ENCODE measurements around the gene FNIP2. TPM values are rescaled to one million over a fixed set of nuclear protein-coding genes. Genes with fewer than 3 reads are reported as not detected.
"Not testable (repeated sequence)": the region's sequence is repeated elsewhere in the genome, so short reads cannot be mapped to it uniquely, and the experiment has no call there.

Gene FNIP2
- total RNA-seq, 2 donors from 2014 or later = 31.1 to 39.8 TPM

DNA sequence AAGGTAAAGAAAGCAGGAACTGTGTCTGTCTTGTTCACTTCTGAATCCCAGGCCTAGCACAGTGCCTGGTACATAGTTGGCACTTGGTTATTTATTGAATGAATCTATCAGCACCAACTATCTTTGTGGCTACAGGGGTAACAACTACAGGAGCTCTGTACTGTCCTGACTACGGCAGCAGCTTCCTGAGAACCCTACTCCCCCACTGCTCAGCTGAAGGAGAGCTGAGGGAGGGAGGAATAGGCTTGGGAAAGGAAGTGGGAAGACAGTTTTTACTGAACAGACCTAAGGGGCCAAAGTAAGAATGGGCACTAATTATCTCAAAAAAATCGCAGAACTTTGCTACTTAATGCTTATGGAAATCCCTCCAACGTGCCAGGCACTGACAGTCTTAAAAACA is 178.0 kb downstream of the FNIP2 start:
- no peaks in the 10 kb centered on the region for H3K36me3 ChIP-seq
- no peak for DNase-seq (ENCODE audit: low spot score)
- WGBS = 92% methylated on average over 3 of the region's 3 CpGs
- no peak for TF ChIP-seq POLR2AphosphoS5 (IDR thresholded peaks at IDR 0.05)
- TF ChIP-seq, protein P1, sequence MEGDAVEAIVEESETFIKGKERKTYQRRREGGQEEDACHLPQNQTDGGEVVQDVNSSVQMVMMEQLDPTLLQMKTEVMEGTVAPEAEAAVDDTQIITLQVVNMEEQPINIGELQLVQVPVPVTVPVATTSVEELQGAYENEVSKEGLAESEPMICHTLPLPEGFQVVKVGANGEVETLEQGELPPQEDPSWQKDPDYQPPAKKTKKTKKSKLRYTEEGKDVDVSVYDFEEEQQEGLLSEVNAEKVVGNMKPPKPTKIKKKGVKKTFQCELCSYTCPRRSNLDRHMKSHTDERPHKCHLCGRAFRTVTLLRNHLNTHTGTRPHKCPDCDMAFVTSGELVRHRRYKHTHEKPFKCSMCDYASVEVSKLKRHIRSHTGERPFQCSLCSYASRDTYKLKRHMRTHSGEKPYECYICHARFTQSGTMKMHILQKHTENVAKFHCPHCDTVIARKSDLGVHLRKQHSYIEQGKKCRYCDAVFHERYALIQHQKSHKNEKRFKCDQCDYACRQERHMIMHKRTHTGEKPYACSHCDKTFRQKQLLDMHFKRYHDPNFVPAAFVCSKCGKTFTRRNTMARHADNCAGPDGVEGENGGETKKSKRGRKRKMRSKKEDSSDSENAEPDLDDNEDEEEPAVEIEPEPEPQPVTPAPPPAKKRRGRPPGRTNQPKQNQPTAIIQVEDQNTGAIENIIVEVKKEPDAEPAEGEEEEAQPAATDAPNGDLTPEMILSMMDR (IDR thresholded peaks at IDR 0.05) = no peak
- no peak for TF ChIP-seq POLR2A (IDR thresholded peaks at IDR 0.05)
- H3K4me1 ChIP-seq (replicated peaks) = no peaks in the 10 kb centered on the region
- H3K27me3 ChIP-seq (replicated peaks; ENCODE audit: insufficient read depth) = no peaks in the 10 kb centered on the region
- no peaks in the 10 kb centered on the region for H3K9me3 ChIP-seq
- no peak overlapping the region for H3K27ac ChIP-seq
- H3K4me3 ChIP-seq = no peak overlapping the region
- intact Hi-C loops (cut with DNase I) = no loop called here

DNA sequence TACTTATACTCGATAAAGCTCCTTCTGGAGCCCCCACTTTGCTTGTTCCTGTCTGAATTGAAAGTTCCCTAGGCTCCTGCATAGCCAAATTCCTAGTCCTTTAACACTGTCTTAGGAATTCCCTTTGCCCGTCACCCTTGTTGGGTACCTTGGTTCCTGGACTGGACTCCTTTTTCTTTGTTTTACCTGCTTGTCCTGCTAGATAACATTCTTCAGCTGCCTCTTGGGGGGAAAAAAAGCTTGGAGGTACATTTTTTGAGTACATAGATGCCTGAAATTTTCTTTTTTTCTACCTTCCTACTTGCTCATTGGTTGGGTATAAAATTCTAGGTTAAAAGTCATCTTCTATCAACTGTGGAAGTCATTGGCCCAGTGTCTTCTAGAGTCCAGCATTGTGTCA is 179.2 kb downstream of the FNIP2 start:
- H3K36me3 ChIP-seq = no peaks in the 10 kb centered on the region
- no peaks in the 10 kb centered on the region for H3K9me3 ChIP-seq
- 89% methylated on average over 2 of the region's 2 CpGs for WGBS
- no peak overlapping the region for H3K27ac ChIP-seq
- no peak for DNase-seq (ENCODE audit: low spot score)
- no peaks in the 10 kb centered on the region for H3K4me1 ChIP-seq (replicated peaks)
- no peak for TF ChIP-seq POLR2AphosphoS5 (IDR thresholded peaks at IDR 0.05)
- no peak for TF ChIP-seq POLR2A (IDR thresholded peaks at IDR 0.05)
- TF ChIP-seq, protein P1 (IDR thresholded peaks at IDR 0.05) = no peak
- H3K27me3 ChIP-seq (replicated peaks; ENCODE audit: insufficient read depth) = no peaks in the 10 kb centered on the region
- intact Hi-C loops (cut with DNase I) = no loop called here
- H3K4me3 ChIP-seq = no peak overlapping the region

DNA sequence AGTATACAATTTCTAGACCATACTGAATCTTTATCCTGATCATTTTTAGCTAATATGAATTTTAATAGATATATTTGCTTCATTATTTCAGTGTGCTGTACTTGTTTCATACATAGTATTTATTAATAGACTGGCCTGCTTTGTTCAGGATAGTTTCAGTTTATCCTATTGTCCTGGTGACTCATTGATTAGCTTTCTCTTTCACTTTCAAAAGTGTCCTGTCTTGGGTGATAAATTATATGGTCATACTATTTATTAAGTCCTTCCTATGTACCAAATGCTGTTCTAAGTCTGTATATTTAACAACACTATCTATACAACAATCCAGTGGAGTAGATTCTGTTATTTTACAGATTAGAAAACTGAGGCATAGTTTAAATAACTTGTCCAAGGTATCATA is 180.3 kb downstream of the FNIP2 start:
- Histone ChIP-seq H3K4me1 (replicated peaks) (no peaks in the 10 kb centered on the region), H3K27ac (no peak overlapping the region), H3K4me3 (no peak overlapping the region), H3K36me3 (no peaks in the 10 kb centered on the region), H3K27me3 (replicated peaks; ENCODE audit: insufficient read depth) (no peaks in the 10 kb centered on the region), H3K9me3 (no peaks in the 10 kb centered on the region)
- DNase-seq (ENCODE audit: low spot score) = no peak
- TF ChIP-seq POLR2A (IDR thresholded peaks at IDR 0.05) (no peak), POLR2AphosphoS5 (IDR thresholded peaks at IDR 0.05) (no peak)
- TF ChIP-seq, protein P1 (IDR thresholded peaks at IDR 0.05) = no peak
- intact Hi-C loops (cut with DNase I) = no loop called here

DNA sequence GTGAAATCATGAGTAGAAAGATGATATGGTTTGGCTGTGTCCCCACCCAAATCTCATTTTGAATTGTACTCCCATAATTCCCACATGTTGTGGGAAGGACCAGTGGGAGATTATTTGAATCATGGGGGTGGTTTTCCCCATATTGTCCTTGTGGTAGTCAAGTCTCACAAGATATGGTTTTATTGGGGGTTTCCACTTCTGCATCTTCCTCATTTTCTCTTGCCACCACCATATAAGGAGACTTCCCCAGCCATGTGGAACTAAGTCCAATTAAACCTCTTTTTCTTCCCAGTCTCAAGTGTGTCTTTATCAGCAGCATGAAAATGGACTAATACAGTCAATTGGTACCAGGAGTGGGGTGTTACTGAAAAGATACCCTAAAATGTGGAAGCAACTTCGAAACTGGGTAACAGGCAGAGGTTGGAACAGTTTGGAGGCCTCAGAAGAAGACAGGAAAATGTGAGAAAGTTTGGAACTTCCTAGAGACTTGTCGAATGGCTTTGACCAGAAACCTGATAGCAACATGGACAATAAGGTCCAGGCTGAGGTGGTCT is 183.5 kb downstream of the FNIP2 start:
- H3K9me3 ChIP-seq; H3K4me1 ChIP-seq (replicated peaks); H3K27me3 ChIP-seq (replicated peaks; ENCODE audit: insufficient read depth); intact Hi-C loops (cut with DNase I); H3K4me3 ChIP-seq; DNase-seq (ENCODE audit: low spot score); H3K36me3 ChIP-seq; H3K27ac ChIP-seq: not testable (repeated sequence)
- 92% methylated on average over 2 of the region's 2 CpGs for WGBS

DNA sequence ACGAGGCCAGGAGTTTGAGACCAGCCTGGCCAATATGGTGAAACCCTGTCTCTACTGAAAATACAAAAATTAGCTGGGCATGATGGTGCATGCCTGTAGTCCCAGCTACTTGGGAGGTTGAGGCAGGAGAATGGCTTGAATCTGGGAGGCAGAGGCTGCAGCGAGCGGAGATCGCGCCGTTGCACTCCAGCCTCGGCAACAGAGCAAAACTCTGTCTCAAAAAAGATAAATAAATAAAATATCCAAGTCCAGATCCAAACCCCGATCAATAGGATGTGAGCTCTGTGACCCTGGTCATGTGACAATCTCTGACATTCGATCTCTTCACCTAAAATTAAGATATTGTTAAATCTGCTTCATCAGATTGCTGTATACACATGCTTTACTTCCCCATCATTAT is 187.5 kb downstream of the FNIP2 start:
- H3K27ac ChIP-seq; H3K4me3 ChIP-seq; H3K36me3 ChIP-seq; H3K9me3 ChIP-seq; H3K4me1 ChIP-seq (replicated peaks); DNase-seq (ENCODE audit: low spot score); intact Hi-C loops (cut with DNase I); H3K27me3 ChIP-seq (replicated peaks; ENCODE audit: insufficient read depth): not testable (repeated sequence)
- WGBS = 87% methylated on average over 9 of the region's 9 CpGs

DNA sequence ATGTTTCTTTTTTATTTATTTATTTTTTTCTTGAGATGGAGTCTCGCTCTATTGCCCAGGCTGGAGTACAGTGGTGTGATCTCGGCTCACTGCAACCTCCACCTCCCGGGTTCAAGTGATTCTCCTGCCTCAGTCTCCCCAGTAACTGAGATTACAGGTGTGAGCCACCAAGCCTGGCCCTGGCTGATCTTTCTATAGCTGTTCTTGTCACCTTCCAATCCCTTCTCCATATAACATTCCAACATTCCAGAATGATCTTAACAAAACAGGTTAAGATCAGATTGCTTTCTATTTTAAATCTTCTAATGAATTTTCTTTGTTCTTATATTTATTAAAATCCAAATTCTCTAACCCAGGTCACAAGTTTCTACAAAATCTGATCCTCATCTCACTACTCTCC is 188.1 kb downstream of the FNIP2 start:
- DNase-seq (ENCODE audit: low spot score); intact Hi-C loops (cut with DNase I); H3K27ac ChIP-seq; H3K36me3 ChIP-seq; H3K27me3 ChIP-seq (replicated peaks; ENCODE audit: insufficient read depth); H3K9me3 ChIP-seq; H3K4me3 ChIP-seq; H3K4me1 ChIP-seq (replicated peaks): not testable (repeated sequence)
- WGBS = 96% methylated on average over 3 of the region's 3 CpGs

Small RNAs within 50 kb of the gene (small RNA-seq; reads per million reads assigned to genes)
- gene RF00157 = 0 reads per million in 2 donors
- gene RNU6-128P = 0 reads per million in 2 donors

Other genes with a start within 250 kb of the FNIP2 start
- gene RXFP1, start 247.1 kb upstream of the FNIP2 start, total RNA-seq = under 1 TPM; 0.32 to 0.74 TPM
- 1 to 10 TPM; 4.3 to 8.1 TPM for gene C4orf46, start 97.1 kb upstream of the FNIP2 start, total RNA-seq
- gene ETFDH, start 96.7 kb upstream of the FNIP2 start, total RNA-seq = 10 to 100 TPM; 19.9 to 22.9 TPM
- gene PPID, start 45.6 kb upstream of the FNIP2 start, total RNA-seq = 10 to 100 TPM; 20.9 to 23.9 TPM

Data from prostate gland (tissue), 2 donors.